ENCODE results near the gene GFM1. TPM values are rescaled to one million over a fixed set of nuclear protein-coding genes. Genes with fewer than 3 reads are reported as not detected.

GFM1 gene
- total RNA-seq, 4 donors from 2014 or later = 29.4 to 48.5 (median 45.5) TPM

DNA sequence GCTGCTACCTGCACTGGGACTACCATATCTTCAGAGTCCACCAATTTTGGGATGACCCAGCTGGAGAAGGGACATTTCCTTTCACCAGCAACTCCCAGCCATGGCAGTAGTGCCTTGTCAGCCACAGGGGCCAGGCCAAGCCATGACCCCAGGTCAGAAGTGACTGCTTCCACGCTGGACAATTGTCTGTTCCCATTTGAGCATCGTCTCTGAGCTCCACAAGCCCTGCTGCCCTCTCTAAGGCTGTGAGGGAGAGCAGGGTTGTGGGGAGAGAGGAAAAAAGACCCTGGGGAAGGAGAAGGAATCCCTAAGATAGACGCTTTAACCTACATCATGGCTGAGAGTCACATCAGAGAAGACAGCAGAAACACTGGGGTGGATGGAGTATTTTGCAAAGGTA lies 95.3 kb downstream of the GFM1 start:
- Histone ChIP-seq H3K4me1 (no peaks in the 10 kb centered on the region), H3K36me3 (peaks cover 0 to 81% (median 0%) of the 10 kb centered on the region in 3 donors), H3K27me3 (no peaks in the 10 kb centered on the region), H3K9me3 (peaks cover 0 to 9% (median 0%) of the 10 kb centered on the region in 4 donors), H3K4me3 (no peak overlapping the region), H3K27ac (no peak overlapping the region)
- no peak for DNase-seq (ENCODE audit: low spot score in 2 of 2)
- TF ChIP-seq, protein P1, sequence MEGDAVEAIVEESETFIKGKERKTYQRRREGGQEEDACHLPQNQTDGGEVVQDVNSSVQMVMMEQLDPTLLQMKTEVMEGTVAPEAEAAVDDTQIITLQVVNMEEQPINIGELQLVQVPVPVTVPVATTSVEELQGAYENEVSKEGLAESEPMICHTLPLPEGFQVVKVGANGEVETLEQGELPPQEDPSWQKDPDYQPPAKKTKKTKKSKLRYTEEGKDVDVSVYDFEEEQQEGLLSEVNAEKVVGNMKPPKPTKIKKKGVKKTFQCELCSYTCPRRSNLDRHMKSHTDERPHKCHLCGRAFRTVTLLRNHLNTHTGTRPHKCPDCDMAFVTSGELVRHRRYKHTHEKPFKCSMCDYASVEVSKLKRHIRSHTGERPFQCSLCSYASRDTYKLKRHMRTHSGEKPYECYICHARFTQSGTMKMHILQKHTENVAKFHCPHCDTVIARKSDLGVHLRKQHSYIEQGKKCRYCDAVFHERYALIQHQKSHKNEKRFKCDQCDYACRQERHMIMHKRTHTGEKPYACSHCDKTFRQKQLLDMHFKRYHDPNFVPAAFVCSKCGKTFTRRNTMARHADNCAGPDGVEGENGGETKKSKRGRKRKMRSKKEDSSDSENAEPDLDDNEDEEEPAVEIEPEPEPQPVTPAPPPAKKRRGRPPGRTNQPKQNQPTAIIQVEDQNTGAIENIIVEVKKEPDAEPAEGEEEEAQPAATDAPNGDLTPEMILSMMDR (IDR thresholded peaks at IDR 0.05) = no peak
- TF ChIP-seq EP300 (IDR thresholded peaks at IDR 0.05) (no peak), POLR2A (IDR thresholded peaks at IDR 0.05) (no peak)
- WGBS, 2 donors = 67 to 73% methylated on average over 3 of the region's 3 CpGs

Small RNA genes within 50 kb of the gene (small RNA-seq; reads per million reads assigned to genes)
- gene AC025033.1 (not detected), gene AC080013.6 (not detected)

Other genes with a start within 250 kb of the GFM1 start
- 10 to 100 TPM in 2 of 4 donors, 1 to 10 TPM in 2; 9.3 to 19.4 (median 13.5) TPM for gene MLF1, start 73.3 kb upstream of the GFM1 start, total RNA-seq
- gene LXN, start 28.1 kb downstream of the GFM1 start, total RNA-seq = 10 to 100 TPM in 3 of 4 donors, 1 to 10 TPM in 1; 3.3 to 18.6 (median 15.9) TPM
- gene RARRES1, start 87.9 kb downstream of the GFM1 start, total RNA-seq = 1,000 to 10,000 TPM in 1 of 4 donors, 10 to 100 TPM in 3; 17.0 to 1,032 (median 80.4) TPM
- gene MFSD1, start 157.5 kb downstream of the GFM1 start, total RNA-seq = 10 to 100 TPM; 57.1 to 83.7 (median 64.3) TPM

Measured in tibial nerve (tissue), 4 donors.